SK-N-MC (cell line): ENCODE measurements around the gene TLR5.

Experiments used
- DNase-seq: peaks from one replicate; pipeline ENCODE4 v3.0.0-alpha.2; 2011; ENCODE audit warnings: low read depth, low spot score
- H3K27ac ChIP-seq: fragments of 200-600 bp; sonication (generic); 2 replicates; pipeline ENCODE4 v1.5.1; 2016; ENCODE audit warnings: mixed run types
- H3K36me3 ChIP-seq: fragments of 200-600 bp; sonication (generic); 2 replicates; pipeline ENCODE4 v1.6.1; 2017; ENCODE audit warnings: antibody characterized with exemption, low read length, mixed read lengths; ENCODE audit not compliant: insufficient read depth
- H3K4me3 ChIP-seq: fragments of 200-600 bp; sonication (generic); 2 replicates; pipeline ENCODE4 v1.5.1; 2016
- H3K9ac ChIP-seq: fragments of 200-600 bp; sonication (generic); 2 replicates; pipeline ENCODE4 v1.8.0; 2017; ENCODE audit warnings: mixed run types, mixed read lengths; ENCODE audit not compliant: insufficient read length
- H3K9me3 ChIP-seq: fragments of 200-600 bp; sonication (generic); 2 replicates; pipeline ENCODE4 v1.6.1; 2017; ENCODE audit warnings: low read depth, mild to moderate bottlenecking, antibody characterized with exemption, low read length, moderate library complexity, mixed read lengths
- EZH2 ChIP-seq: fragments of 200-600 bp; sonication (generic); IDR thresholded peaks from one replicate; pipeline ENCODE4 v1.6.1; 2017; ENCODE audit warnings: antibody characterized with exemption
- FOXP2 ChIP-seq: optimal IDR thresholded peaks from 2 replicates; pipeline ENCODE3; 2011; ENCODE audit warnings: mild to moderate bottlenecking, moderate library complexity; ENCODE audit not compliant: insufficient read depth; ENCODE audit errors: extremely low read length, control extremely low read depth
- POLR2AphosphoS5 ChIP-seq: IDR thresholded peaks from 2 replicates; pipeline ENCODE4 v1.6.1; 2012; ENCODE audit warnings: mild to moderate bottlenecking, low read depth, low read length, borderline replicate concordance

The TLR5 gene

GRCh38 chr1:223106856-223107255 lies 36.2 kb downstream of the TLR5 start:
- DNase-seq = no peak
- Histone ChIP-seq H3K9ac (no peak overlapping the region), H3K9me3 (no peaks in the 10 kb centered on the region), H3K36me3 (no peaks in the 10 kb centered on the region), H3K27ac (no peak overlapping the region), H3K4me3 (no peak overlapping the region)
- TF ChIP-seq POLR2AphosphoS5 (no peak), FOXP2 (no peak), EZH2 (no peak)

GRCh38 chr1:223105568-223105967 lies 37.5 kb downstream of the TLR5 start:
- H3K4me3 ChIP-seq = no peak overlapping the region
- no peak overlapping the region for H3K27ac ChIP-seq
- DNase-seq = no peak
- H3K9me3 ChIP-seq = no peaks in the 10 kb centered on the region
- no peak overlapping the region for H3K9ac ChIP-seq
- TF ChIP-seq POLR2AphosphoS5 (no peak), EZH2 (no peak), FOXP2 (no peak)
- no peaks in the 10 kb centered on the region for H3K36me3 ChIP-seq

GRCh38 chr1:223102797-223103533 lies 40.1 kb downstream of the TLR5 start:
- no peaks in the 10 kb centered on the region for H3K36me3 ChIP-seq
- no peaks in the 10 kb centered on the region for H3K9me3 ChIP-seq
- no peak for DNase-seq
- H3K9ac ChIP-seq = no peak overlapping the region
- no peak overlapping the region for H3K4me3 ChIP-seq
- TF ChIP-seq FOXP2 (no peak), POLR2AphosphoS5 (no peak)
- H3K27ac ChIP-seq = no peak overlapping the region

GRCh38 chr1:223097713-223098112 lies 45.3 kb downstream of the TLR5 start:
- Histone ChIP-seq H3K4me3 (no peak overlapping the region), H3K36me3 (no peaks in the 10 kb centered on the region), H3K9ac (no peak overlapping the region), H3K27ac (no peak overlapping the region), H3K9me3 (no peaks in the 10 kb centered on the region)
- no peak for DNase-seq
- TF ChIP-seq POLR2AphosphoS5 (no peak), EZH2 (no peak), FOXP2 (no peak)

GRCh38 chr1:223095870-223096269 lies 47.2 kb downstream of the TLR5 start:
- Histone ChIP-seq H3K4me3 (no peak overlapping the region), H3K9ac (no peak overlapping the region), H3K27ac (no peak overlapping the region), H3K36me3 (no peaks in the 10 kb centered on the region), H3K9me3 (no peaks in the 10 kb centered on the region)
- no peak for DNase-seq
- no peak for TF ChIP-seq POLR2AphosphoS5
- TF ChIP-seq EZH2 = no peak
- no peak for TF ChIP-seq FOXP2

- TF ChIP-seq EZH2 = no peak
- TF ChIP-seq FOXP2 = no peak
- TF ChIP-seq POLR2AphosphoS5 = no peak
- Histone ChIP-seq H3K36me3 (no peaks in the 10 kb centered on the region), H3K9me3 (no peaks in the 10 kb centered on the region), H3K9ac (no peak overlapping the region), H3K27ac (no peak overlapping the region), H3K4me3 (no peak overlapping the region)
- no peak for DNase-seq
Measured at GRCh38 chr1:223091896-223092295, 51.2 kb downstream of the TLR5 start.

GRCh38 chr1:223089250-223089649 lies 53.8 kb downstream of the TLR5 start:
- Histone ChIP-seq H3K9me3 (no peaks in the 10 kb centered on the region), H3K4me3 (no peak overlapping the region), H3K9ac (no peak overlapping the region), H3K27ac (no peak overlapping the region), H3K36me3 (no peaks in the 10 kb centered on the region)
- no peak for DNase-seq
- TF ChIP-seq EZH2 (no peak), POLR2AphosphoS5 (no peak), FOXP2 (no peak)

- DNase-seq = no peak
- no peak for TF ChIP-seq EZH2
- TF ChIP-seq FOXP2 = no peak
- TF ChIP-seq POLR2AphosphoS5 = no peak
- H3K9ac ChIP-seq = no peak overlapping the region
- no peaks in the 10 kb centered on the region for H3K36me3 ChIP-seq
- H3K9me3 ChIP-seq = no peaks in the 10 kb centered on the region
- H3K27ac ChIP-seq = no peak overlapping the region
- H3K4me3 ChIP-seq = no peak overlapping the region
Measured at GRCh38 chr1:223088713-223089240, 54.3 kb downstream of the TLR5 start.
